Islet of Langerhans (tissue), 1 donor: Measurements from ENCODE around the gene DUSP16.
A peak's percentile ranks its signal among the peaks of the same experiment; 100 is the strongest.
"Not testable (repeated sequence)": the region's sequence is repeated elsewhere in the genome, so short reads cannot be mapped to it uniquely, and the experiment has no call there.

Experiments
- FAIRE-seq: peaks from one replicate; lab custom pipeline; 2011; peaks lifted over from hg19 to GRCh38; lab: Jason Lieb, UNC

The DUSP16 gene

GRCh38 chr12:12491606-12492005 lies 71.1 kb downstream of the DUSP16 start:
- FAIRE-seq: no peak

GRCh38 chr12:12488823-12489550 lies 73.7 kb downstream of the DUSP16 start:
- no peak for FAIRE-seq

- no peak for FAIRE-seq
These were observed 74.4 kb downstream of the DUSP16 start for GRCh38 chr12:12488296-12488695.

GRCh38 chr12:12487490-12487889 lies 75.2 kb downstream of the DUSP16 start:
- FAIRE-seq: no peak

- FAIRE-seq: peak; percentile 96
These were observed 75.9 kb downstream of the DUSP16 start for GRCh38 chr12:12486661-12487240.

GRCh38 chr12:12483438-12483837 lies 79.2 kb downstream of the DUSP16 start:
- FAIRE-seq: no peak

- FAIRE-seq: no peak
These were observed 79.7 kb downstream of the DUSP16 start for GRCh38 chr12:12482959-12483358.

- FAIRE-seq: no peak
These were observed 80.4 kb downstream of the DUSP16 start for GRCh38 chr12:12482150-12482761.

- no peak for FAIRE-seq
These were observed 81.0 kb downstream of the DUSP16 start for GRCh38 chr12:12481631-12482030.

- no peak for FAIRE-seq
These were observed 82.6 kb downstream of the DUSP16 start for GRCh38 chr12:12480074-12480473.

GRCh38 chr12:12477532-12477890 lies 85.2 kb downstream of the DUSP16 start:
- FAIRE-seq: no peak

- no peak for FAIRE-seq
These were observed 85.7 kb downstream of the DUSP16 start for GRCh38 chr12:12476857-12477531.

GRCh38 chr12:12474931-12475795 lies 87.5 kb downstream of the DUSP16 start:
- no peak for FAIRE-seq

- FAIRE-seq: no peak
These were observed 88.2 kb downstream of the DUSP16 start for GRCh38 chr12:12474471-12474928.

- FAIRE-seq: no peak
These were observed 89.4 kb downstream of the DUSP16 start for GRCh38 chr12:12473223-12473622.

- not testable (repeated sequence) for FAIRE-seq
These were observed 90.4 kb downstream of the DUSP16 start for GRCh38 chr12:12471982-12472961.

GRCh38 chr12:12470751-12471306 lies 91.8 kb downstream of the DUSP16 start:
- no peak for FAIRE-seq

- FAIRE-seq: no peak
These were observed 93.3 kb downstream of the DUSP16 start for GRCh38 chr12:12469386-12469785.

GRCh38 chr12:12468575-12468974 lies 94.1 kb downstream of the DUSP16 start:
- no peak for FAIRE-seq

- FAIRE-seq: no peak
These were observed 94.9 kb downstream of the DUSP16 start for GRCh38 chr12:12467688-12468261.
